HCT116 (cell line): ENCODE measurements around the gene PKP1. TPM values are rescaled to one million over a fixed set of nuclear protein-coding genes. Genes with fewer than 3 reads are reported as not detected.

Source experiments
- ATAC-seq: fragments of 200-7000 bp; cut with Tn5 transposase; 2 replicates; pipeline ENCODE4 v1.9.1; 2020; ENCODE audit warnings: mild to moderate bottlenecking, moderate library complexity
- BruUV-seq: library from RNA; stranded (reverse); fragments of 400-500 nt; replicated peaks from 2 replicates; lab custom pipeline; 2021; lab: Mats Ljungman, UMichigan
- CTCF ChIA-PET: fragments of 300-600 bp; sonication (Branson Sonifier 250); formaldehyde crosslinking; loops from one replicate; lab custom pipeline; 2021; ENCODE audit warnings: antibody characterized with exemption; lab: Charles Lee
- POLR2A ChIA-PET: fragments of 300-600, 350-600 bp; sonication (Branson Sonifier 250); formaldehyde crosslinking; loops from one replicate; lab custom pipeline; 2021; ENCODE audit warnings: antibody characterized with exemption; lab: Charles Lee
- RAD21 ChIA-PET, 2 experiments: fragments of 300-600 bp; sonication (Branson Sonifier 250); formaldehyde crosslinking; loops; one replicate each; lab custom pipeline; 2023; ENCODE audit warnings: low total read pairs in 2 of 2; ENCODE audit not compliant: uncharacterized antibody in 2 of 2, unreplicated experiment in 2 of 2, low non-redundant PET in 1 of 2; lab: Charles Lee
- DNase-seq: peaks from one replicate; pipeline ENCODE4 v3.0.0-alpha.2; 2010; ENCODE audit warnings: low read depth, low spot score
- H2AFZ ChIP-seq: fragments of 200-600 bp; shearing (Covaris generic), sonication (generic); 2 replicates; pipeline ENCODE4 v1.6.1; 2017; ENCODE audit warnings: low read depth, mixed run types, mixed read lengths, antibody characterized with exemption, low read length; ENCODE audit not compliant: poor library complexity, severe bottlenecking
- H3K27ac ChIP-seq: 2 replicates; pipeline ENCODE4 v1.5.1; 2012; ENCODE audit warnings: low read depth, low read length
- H3K27me3 ChIP-seq: fragments of 200-600 bp; sonication (generic); 2 replicates; pipeline ENCODE4 v1.6.1; 2016; ENCODE audit warnings: mixed run types, low read length, mixed read lengths; ENCODE audit not compliant: insufficient read depth
- H3K36me3 ChIP-seq, 2 experiments: fragments of 200-500 bp in 1 of 2; fragments of 200-600 bp in 1 of 2; sonication (Bioruptor generic) in 1 of 2; sonication (generic) in 1 of 2; 2 replicates each; pipeline versions ENCODE4 v1.5.1 to v1.6.1; 2014 to 2016; ENCODE audit warnings: low read length in 2 of 2, inconsistent platforms in 1 of 2, mixed read lengths in 1 of 2, mixed run types in 1 of 2; ENCODE audit not compliant: insufficient read depth in 2 of 2, control insufficient read depth in 1 of 2
- H3K4me1 ChIP-seq, 2 experiments: fragments of 200-600 bp in 1 of 2; sonication (generic) in 1 of 2; 2 replicates each; pipeline versions ENCODE4 v1.5.1 to v1.6.1; 2012 to 2017; ENCODE audit warnings: low read length in 2 of 2, inconsistent platforms in 1 of 2, mild to moderate bottlenecking in 1 of 2, mixed read lengths in 1 of 2, mixed run types in 1 of 2, moderate library complexity in 1 of 2; ENCODE audit not compliant: insufficient read depth in 2 of 2, control insufficient read depth in 1 of 2
- H3K4me2 ChIP-seq: fragments of 200-600 bp; sonication (generic); 2 replicates; pipeline ENCODE4 v1.6.1; 2017; ENCODE audit warnings: mixed run types, low read length, mixed read lengths
- H3K4me3 ChIP-seq, 2 experiments: fragments of 200-600 bp in 1 of 2; sonication (generic) in 1 of 2; replicated peaks in 1 of 2; 2 replicates each; pipeline ENCODE4 v1.5.1; 2011 to 2016; ENCODE audit warnings: low read length in 2 of 2, control low read depth in 1 of 2, low read depth in 1 of 2, mild to moderate bottlenecking in 1 of 2, mixed read lengths in 1 of 2, mixed run types in 1 of 2
- H3K79me2 ChIP-seq: fragments of 200-600 bp; sonication (generic); 2 replicates; pipeline ENCODE4 v1.6.1; 2017; ENCODE audit warnings: mild to moderate bottlenecking, mixed run types, low read length, moderate library complexity, mixed read lengths; ENCODE audit not compliant: insufficient read depth
- H3K9ac ChIP-seq: fragments of 200-600 bp; sonication (generic); 2 replicates; pipeline ENCODE4 v1.6.1; 2016; ENCODE audit warnings: low read length, mixed read lengths
- H3K9me2 ChIP-seq: fragments of 200-600 bp; sonication (generic), shearing (Covaris generic); 2 replicates; pipeline ENCODE4 v1.6.1; 2017; ENCODE audit warnings: mixed run types, mild to moderate bottlenecking, moderate library complexity; ENCODE audit not compliant: insufficient read depth
- H3K9me3 ChIP-seq, 2 experiments: fragments of 200-500 bp in 1 of 2; fragments of 200-600 bp in 1 of 2; sonication (Bioruptor generic) in 1 of 2; sonication (generic) in 1 of 2; 2 replicates each; pipeline ENCODE4 v1.6.1; 2014 to 2017; ENCODE audit warnings: low read length in 2 of 2, mixed read lengths in 2 of 2, inconsistent platforms in 1 of 2, low read depth in 1 of 2, mild to moderate bottlenecking in 1 of 2, mixed run types in 1 of 2, moderate library complexity in 1 of 2; ENCODE audit not compliant: control insufficient read depth in 1 of 2, insufficient read depth in 1 of 2
- H4K20me1 ChIP-seq: fragments of 200-600 bp; sonication (generic), shearing (Covaris generic); 2 replicates; pipeline ENCODE4 v1.6.1; 2017; ENCODE audit warnings: mixed run types, mild to moderate bottlenecking, moderate library complexity; ENCODE audit not compliant: insufficient read depth
- CBX3 ChIP-seq: IDR thresholded peaks from 2 replicates; pipeline ENCODE4 v1.6.1; 2012; ENCODE audit warnings: low read depth
- JUND ChIP-seq: IDR thresholded peaks from 2 replicates; pipeline ENCODE4 v1.6.1; 2012
- REST ChIP-seq: IDR thresholded peaks from 2 replicates; pipeline ENCODE4 v1.6.1; 2012; ENCODE audit warnings: low read depth
- SIN3A ChIP-seq: IDR thresholded peaks from 2 replicates; pipeline ENCODE4 v1.6.1; 2012; ENCODE audit warnings: low read depth
- SP1 ChIP-seq: IDR thresholded peaks from 2 replicates; pipeline ENCODE4 v1.6.1; 2012; ENCODE audit warnings: low read depth
- SRF ChIP-seq: IDR thresholded peaks from 2 replicates; pipeline ENCODE4 v1.6.1; 2012; ENCODE audit warnings: low read depth
- TCF7L2 ChIP-seq: IDR thresholded peaks from 2 replicates; pipeline ENCODE4 v1.7.0; 2011; ENCODE audit warnings: borderline replicate concordance, inconsistent platforms; ENCODE audit not compliant: insufficient read depth, insufficient read length; ENCODE audit errors: extremely low read depth
- ZBTB33 ChIP-seq: IDR thresholded peaks from 2 replicates; pipeline ENCODE4 v1.6.1; 2011; ENCODE audit warnings: mild to moderate bottlenecking, low read length, moderate library complexity; ENCODE audit not compliant: insufficient replicate concordance; ENCODE audit errors: extremely low read depth
- ZFX ChIP-seq: fragments of 450-650 bp; IDR thresholded peaks from 2 replicates; pipeline ENCODE4 v1.6.1; 2017
- intact Hi-C: fragments of 100-400 bp; cut with micrococcal nuclease; formaldehyde crosslinking; loops from 2 replicates; pipeline ENCODE4 v1.10.0; 2022
- total RNA-seq: library from RNA; stranded (reverse); gene quantifications from one replicate; pipeline ENCODE4 v1.2.1, GENCODE V29; 2021; ENCODE audit not compliant: unreplicated experiment
- TF ChIP-seq, protein P1 (sequence below), 3 experiments: fragments of 200-600 bp in 1 of 3; sonication (generic) in 1 of 3; IDR thresholded peaks in 2 of 3; conservative IDR thresholded peaks in 1 of 3; 2 replicates each; pipeline ENCODE4 v1.5.1; 2012 to 2017; ENCODE audit warnings: low read depth in 2 of 3, low read length in 2 of 3, antibody characterized with exemption in 1 of 3, borderline replicate concordance in 1 of 3, control low read depth in 1 of 3, mild to moderate bottlenecking in 1 of 3, mixed read lengths in 1 of 3, mixed run types in 1 of 3, moderate library complexity in 1 of 3; ENCODE audit not compliant: insufficient read depth in 1 of 3

The PKP1 gene
- total RNA-seq, 1 experiment from 2014 or later, result 0.07 TPM

DNA sequence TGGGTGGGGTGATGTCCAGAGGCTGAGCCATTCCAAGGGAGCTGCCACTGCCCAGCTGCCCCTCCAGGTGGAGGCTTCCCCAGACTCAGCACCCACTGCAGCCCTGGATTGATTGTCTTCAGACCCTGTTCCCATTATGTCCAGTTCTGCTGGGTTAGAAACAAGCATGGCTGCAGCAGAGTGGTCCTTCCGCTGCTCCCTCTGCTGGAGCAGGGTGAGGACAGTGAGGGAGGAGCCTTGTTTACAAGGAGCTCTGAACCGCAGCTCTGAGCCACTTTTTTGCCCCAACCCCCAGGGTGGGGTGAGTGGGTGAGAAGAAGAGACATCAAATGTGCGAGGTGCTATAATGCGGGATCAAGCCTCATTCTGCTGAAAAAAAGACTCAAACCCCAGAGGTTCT lies 91.9 kb downstream of the PKP1 start:
- intact Hi-C loops, result no loop called here
- Histone ChIP-seq H3K4me3 (no peak overlapping the region), H2AFZ (no peak overlapping the region), H3K79me2 (no peaks in the 10 kb centered on the region)
- ChIA-PET POLR2A (interaction anchor here (1.0 kb wide), 1 partner anchor 115 kb away, joined by 5 read pairs; no protein-coding TSS in a partner anchor), RAD21 (no interaction called here)
- peak; percentile 46 for ATAC-seq
- TF ChIP-seq SIN3A (no peak), JUND (no peak), TCF7L2 (no peak), CBX3 (no peak)
- TF ChIP-seq, protein P1, sequence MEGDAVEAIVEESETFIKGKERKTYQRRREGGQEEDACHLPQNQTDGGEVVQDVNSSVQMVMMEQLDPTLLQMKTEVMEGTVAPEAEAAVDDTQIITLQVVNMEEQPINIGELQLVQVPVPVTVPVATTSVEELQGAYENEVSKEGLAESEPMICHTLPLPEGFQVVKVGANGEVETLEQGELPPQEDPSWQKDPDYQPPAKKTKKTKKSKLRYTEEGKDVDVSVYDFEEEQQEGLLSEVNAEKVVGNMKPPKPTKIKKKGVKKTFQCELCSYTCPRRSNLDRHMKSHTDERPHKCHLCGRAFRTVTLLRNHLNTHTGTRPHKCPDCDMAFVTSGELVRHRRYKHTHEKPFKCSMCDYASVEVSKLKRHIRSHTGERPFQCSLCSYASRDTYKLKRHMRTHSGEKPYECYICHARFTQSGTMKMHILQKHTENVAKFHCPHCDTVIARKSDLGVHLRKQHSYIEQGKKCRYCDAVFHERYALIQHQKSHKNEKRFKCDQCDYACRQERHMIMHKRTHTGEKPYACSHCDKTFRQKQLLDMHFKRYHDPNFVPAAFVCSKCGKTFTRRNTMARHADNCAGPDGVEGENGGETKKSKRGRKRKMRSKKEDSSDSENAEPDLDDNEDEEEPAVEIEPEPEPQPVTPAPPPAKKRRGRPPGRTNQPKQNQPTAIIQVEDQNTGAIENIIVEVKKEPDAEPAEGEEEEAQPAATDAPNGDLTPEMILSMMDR (IDR thresholded peaks at IDR 0.05 in 2 of 3, conservative IDR thresholded peaks at IDR 0.05 in 1 of 3; ENCODE audit: borderline replicate concordance in 1 of 3, insufficient read depth in 1 of 3, low read depth in 2 of 3, low read length in 2 of 3), result peak; percentile 19 to 47 (median 37); a peak in 3 of 6 replicates
- TF ChIP-seq, all 23 proteins: peak for 1
- H4K20me1 ChIP-seq, result no peaks in the 10 kb centered on the region
- peaks cover 5 to 25% of the 10 kb centered on the region in 2 experiments; a peak in 3 of 4 replicates for H3K4me1 ChIP-seq
- CTCF ChIA-PET, result interaction anchor here (0.5 to 2.5 kb wide), 5 partner anchors 11 to 121 kb away, joined by 3 to 10 read pairs (median 4); no protein-coding TSS in a partner anchor
- H3K27ac ChIP-seq, result no peak overlapping the region
- DNase-seq, result no peak
- H3K27me3 ChIP-seq, result peaks cover 8% of the 10 kb centered on the region; the same call in 1 of the 2 replicates
- H3K9me3 ChIP-seq, result no peaks in the 10 kb centered on the region
- H3K9ac ChIP-seq, result no peak overlapping the region
- H3K4me2 ChIP-seq, result no peak overlapping the region
- H3K36me3 ChIP-seq, result no peaks in the 10 kb centered on the region
- H3K9me2 ChIP-seq, result no peaks in the 10 kb centered on the region
- BruUV-seq, result no TSS peak

DNA sequence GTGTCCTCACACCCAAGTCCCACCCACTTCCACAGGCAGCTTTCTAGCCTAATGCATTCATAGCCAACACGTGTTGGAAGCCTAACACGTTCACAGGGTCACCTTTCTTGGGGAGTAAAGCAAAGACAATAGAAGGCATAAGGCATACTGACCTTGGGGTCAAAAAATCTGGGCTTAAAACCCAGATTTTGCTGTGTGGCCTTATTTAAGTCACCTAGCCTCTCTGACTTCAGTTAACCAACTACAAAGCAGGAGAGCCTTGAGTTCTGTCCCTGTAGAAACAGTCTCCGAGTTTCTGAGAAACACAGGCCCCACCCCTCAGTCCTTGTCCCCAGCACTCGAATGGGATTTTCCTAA lies 92.8 kb downstream of the PKP1 start:
- Histone ChIP-seq H3K4me2 (peak overlapping the region; percentile 42), H3K9ac (no peak overlapping the region), H4K20me1 (no peaks in the 10 kb centered on the region), H2AFZ (no peak overlapping the region), H3K4me1 (peaks cover 5 to 25% of the 10 kb centered on the region in 2 experiments; a peak in 3 of 4 replicates), H3K9me2 (no peaks in the 10 kb centered on the region), H3K27ac (no peak overlapping the region), H3K4me3 (no peak overlapping the region), H3K27me3 (peaks cover 8% of the 10 kb centered on the region; the same call in 1 of the 2 replicates), H3K9me3 (no peaks in the 10 kb centered on the region), H3K36me3 (no peaks in the 10 kb centered on the region), H3K79me2 (no peaks in the 10 kb centered on the region)
- DNase-seq (no peak), ATAC-seq (no peak)
- POLR2A ChIA-PET, result no interaction called here
- no TSS peak for BruUV-seq
- RAD21 ChIA-PET, result no interaction called here
- CTCF ChIA-PET, result interaction anchor here (0.6 to 2.5 kb wide), 5 partner anchors 10 to 71 kb away, joined by 3 to 10 read pairs (median 7); no protein-coding TSS in a partner anchor
- intact Hi-C loops, result no loop called here
- TF ChIP-seq ZFX (no peak), SP1 (no peak), SIN3A (no peak), ZBTB33 (no peak), SRF (no peak), REST (no peak), CBX3 (no peak)
